ENCODE results near the gene ITGB1BP2.
"Not testable (repeated sequence)": the region's sequence is repeated elsewhere in the genome, so short reads cannot be mapped to it uniquely, and the experiment has no call there.

Gene ITGB1BP2

DNA sequence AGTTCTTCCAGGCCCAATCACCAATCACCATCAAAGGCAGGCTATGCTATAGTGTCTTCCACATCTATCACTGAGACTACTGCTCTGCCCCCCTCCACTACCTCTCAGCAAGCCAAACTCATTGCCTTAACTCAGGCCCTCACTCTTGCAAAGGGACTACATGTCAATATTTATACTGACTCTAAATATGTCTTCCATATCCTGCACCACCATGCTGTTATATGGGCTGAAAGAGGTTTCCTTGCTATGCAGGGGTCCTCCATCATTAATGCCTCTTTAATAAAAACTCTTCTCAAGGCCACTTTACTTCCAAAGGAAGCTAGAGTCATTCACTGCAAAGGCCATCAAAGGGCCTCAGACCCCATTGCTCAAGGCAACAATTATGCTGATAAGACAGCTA is 32.9 kb upstream of the ITGB1BP2 start:
- H3K27me3 ChIP-seq (replicated peaks in 2 of 5; ENCODE audit: control insufficient read depth in 4 of 5, insufficient read depth in 5 of 5, low read length in 4 of 5); POLR2A ChIA-PET; H3K4me3 ChIP-seq (ENCODE audit: control insufficient read depth in 1 of 7, extremely low read depth in 1 of 7, insufficient read depth in 4 of 7, low read depth in 2 of 7, low read length in 6 of 7); H3K4me1 ChIP-seq (ENCODE audit: control extremely low read depth in 1 of 4, control insufficient read depth in 4 of 4, insufficient read depth in 4 of 4, low read length in 3 of 4); H3K27ac ChIP-seq (ENCODE audit: insufficient read depth in 1 of 2, low read depth in 1 of 2, low read length in 2 of 2, poor library complexity in 1 of 2, severe bottlenecking in 2 of 2); CTCF ChIA-PET; DNase-seq; H3K36me3 ChIP-seq (ENCODE audit: control insufficient read depth in 4 of 4, insufficient read depth in 4 of 4, low read length in 3 of 4); H3K9me3 ChIP-seq (ENCODE audit: control extremely low read depth in 1 of 5, control insufficient read depth in 4 of 5, insufficient read depth in 2 of 5, low read depth in 1 of 5, low read length in 4 of 5): not testable (repeated sequence)

DNA sequence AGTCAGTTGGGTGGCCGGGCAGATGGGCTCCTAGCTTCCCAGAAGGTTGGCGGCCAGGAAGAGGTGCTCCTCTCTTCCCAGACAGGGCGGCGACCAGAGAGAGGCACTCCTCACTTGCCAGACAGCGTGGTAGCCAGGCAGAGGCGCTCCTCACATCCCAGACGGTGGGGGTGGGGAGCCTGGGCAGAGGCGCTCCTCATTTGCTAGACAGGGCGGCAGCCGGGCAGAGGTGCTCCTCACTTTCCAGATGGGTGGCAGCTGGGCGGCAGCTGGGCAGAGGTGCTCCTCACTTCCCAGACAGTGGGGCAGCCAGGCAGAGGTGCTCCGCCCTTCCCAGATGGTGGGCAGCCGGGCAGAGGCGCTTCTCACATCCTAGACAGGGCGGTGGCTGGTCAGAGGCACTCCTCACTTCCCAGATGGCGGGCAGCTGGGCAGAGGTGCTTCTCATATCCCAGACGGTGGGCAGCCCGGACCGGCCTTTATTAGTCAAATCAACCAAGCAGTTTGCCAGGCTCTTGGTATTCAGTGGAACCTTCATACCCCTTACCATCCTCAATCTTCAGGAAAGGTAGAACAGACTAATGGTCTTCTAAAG is 31.7 kb upstream of the ITGB1BP2 start:
- Histone ChIP-seq H3K27me3 (replicated peaks in 2 of 5; ENCODE audit: control insufficient read depth in 4 of 5, insufficient read depth in 5 of 5, low read length in 4 of 5) (no peaks in the 10 kb centered on the region), H3K4me3 (ENCODE audit: control insufficient read depth in 1 of 7, extremely low read depth in 1 of 7, insufficient read depth in 4 of 7, low read depth in 2 of 7, low read length in 6 of 7) (no peak overlapping the region), H3K36me3 (ENCODE audit: control insufficient read depth in 4 of 4, insufficient read depth in 4 of 4, low read length in 3 of 4) (peaks cover 0 to 7% (median 2%) of the 10 kb centered on the region in 4 experiments), H3K9me3 (ENCODE audit: control extremely low read depth in 1 of 5, control insufficient read depth in 4 of 5, insufficient read depth in 2 of 5, low read depth in 1 of 5, low read length in 4 of 5) (no peaks in the 10 kb centered on the region), H3K4me1 (ENCODE audit: control extremely low read depth in 1 of 4, control insufficient read depth in 4 of 4, insufficient read depth in 4 of 4, low read length in 3 of 4) (no peaks in the 10 kb centered on the region), H3K27ac (ENCODE audit: insufficient read depth in 1 of 2, low read depth in 1 of 2, low read length in 2 of 2, poor library complexity in 1 of 2, severe bottlenecking in 2 of 2) (no peak overlapping the region)
- DNase-seq: no peak
- POLR2A ChIA-PET: no interaction called here
- CTCF ChIA-PET: no interaction called here
- WGBS (ENCODE audit: insufficient coverage): 91% methylated on average over 17 of the region's 19 CpGs

DNA sequence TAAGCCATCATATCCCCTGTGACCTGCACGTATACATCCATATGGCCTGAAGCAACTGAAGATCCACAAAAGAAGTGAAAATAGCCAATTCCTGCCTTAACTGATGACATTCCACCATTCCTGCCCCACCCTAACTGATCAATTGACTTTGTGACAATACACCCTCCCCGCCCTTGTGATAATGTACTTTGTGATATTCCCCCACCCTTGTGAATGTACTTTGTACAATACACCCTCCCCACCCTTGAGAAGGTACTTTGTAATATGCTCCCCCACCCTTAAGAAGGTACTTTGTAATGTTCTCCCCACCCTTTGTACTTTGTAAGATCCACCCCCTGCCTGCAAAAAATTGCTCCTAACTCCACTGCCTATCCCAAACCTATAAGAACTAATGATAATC is 29.2 kb upstream of the ITGB1BP2 start:
- H3K9me3 ChIP-seq (ENCODE audit: control extremely low read depth in 1 of 5, control insufficient read depth in 4 of 5, insufficient read depth in 2 of 5, low read depth in 1 of 5, low read length in 4 of 5); DNase-seq; CTCF ChIA-PET; H3K27ac ChIP-seq (ENCODE audit: insufficient read depth in 1 of 2, low read depth in 1 of 2, low read length in 2 of 2, poor library complexity in 1 of 2, severe bottlenecking in 2 of 2); POLR2A ChIA-PET; H3K4me1 ChIP-seq (ENCODE audit: control extremely low read depth in 1 of 4, control insufficient read depth in 4 of 4, insufficient read depth in 4 of 4, low read length in 3 of 4); H3K4me3 ChIP-seq (ENCODE audit: control insufficient read depth in 1 of 7, extremely low read depth in 1 of 7, insufficient read depth in 4 of 7, low read depth in 2 of 7, low read length in 6 of 7); H3K27me3 ChIP-seq (replicated peaks in 2 of 5; ENCODE audit: control insufficient read depth in 4 of 5, insufficient read depth in 5 of 5, low read length in 4 of 5); H3K36me3 ChIP-seq (ENCODE audit: control insufficient read depth in 4 of 4, insufficient read depth in 4 of 4, low read length in 3 of 4): not testable (repeated sequence)
- WGBS (ENCODE audit: insufficient coverage): 100% methylated on average over 1 of the region's 2 CpGs

DNA sequence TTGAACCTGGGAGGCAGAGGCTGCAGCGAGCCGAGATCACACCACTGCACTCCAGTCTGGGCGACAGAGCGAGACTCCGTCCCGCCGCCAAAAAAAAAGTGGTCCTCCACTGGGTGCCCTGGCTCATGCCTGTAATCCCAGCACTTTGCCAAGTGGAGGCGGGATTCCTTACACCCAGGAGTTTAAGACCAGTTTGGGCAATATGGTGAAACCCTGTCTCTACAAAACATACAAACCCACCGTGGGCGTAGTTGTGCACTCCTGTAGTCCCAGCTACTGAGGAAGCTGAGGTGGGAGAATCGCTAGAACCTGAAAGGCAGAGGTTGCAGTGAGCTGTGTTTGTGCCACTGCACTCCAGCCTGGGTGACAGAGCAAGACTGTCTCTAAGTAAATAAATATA is 20.2 kb upstream of the ITGB1BP2 start:
- CTCF ChIA-PET: interaction anchor here (0.9 kb wide), 1 partner anchor 15 kb away, joined by 3 read pairs; no protein-coding TSS in a partner anchor
- H3K9me3 ChIP-seq (ENCODE audit: control extremely low read depth in 1 of 5, control insufficient read depth in 4 of 5, insufficient read depth in 2 of 5, low read depth in 1 of 5, low read length in 4 of 5); H3K36me3 ChIP-seq (ENCODE audit: control insufficient read depth in 4 of 4, insufficient read depth in 4 of 4, low read length in 3 of 4); H3K4me3 ChIP-seq (ENCODE audit: control insufficient read depth in 1 of 7, extremely low read depth in 1 of 7, insufficient read depth in 4 of 7, low read depth in 2 of 7, low read length in 6 of 7); H3K27me3 ChIP-seq (replicated peaks in 2 of 5; ENCODE audit: control insufficient read depth in 4 of 5, insufficient read depth in 5 of 5, low read length in 4 of 5); H3K27ac ChIP-seq (ENCODE audit: insufficient read depth in 1 of 2, low read depth in 1 of 2, low read length in 2 of 2, poor library complexity in 1 of 2, severe bottlenecking in 2 of 2); POLR2A ChIA-PET: not testable (repeated sequence)
- 95% methylated on average over 8 of the region's 11 CpGs for WGBS (ENCODE audit: insufficient coverage)
- peaks cover 5 to 22% (median 8%) of the 10 kb centered on the region in 4 experiments for H3K4me1 ChIP-seq (ENCODE audit: control extremely low read depth in 1 of 4, control insufficient read depth in 4 of 4, insufficient read depth in 4 of 4, low read length in 3 of 4)
- peak in 1 of 3 donors; percentile 10 for DNase-seq

DNA sequence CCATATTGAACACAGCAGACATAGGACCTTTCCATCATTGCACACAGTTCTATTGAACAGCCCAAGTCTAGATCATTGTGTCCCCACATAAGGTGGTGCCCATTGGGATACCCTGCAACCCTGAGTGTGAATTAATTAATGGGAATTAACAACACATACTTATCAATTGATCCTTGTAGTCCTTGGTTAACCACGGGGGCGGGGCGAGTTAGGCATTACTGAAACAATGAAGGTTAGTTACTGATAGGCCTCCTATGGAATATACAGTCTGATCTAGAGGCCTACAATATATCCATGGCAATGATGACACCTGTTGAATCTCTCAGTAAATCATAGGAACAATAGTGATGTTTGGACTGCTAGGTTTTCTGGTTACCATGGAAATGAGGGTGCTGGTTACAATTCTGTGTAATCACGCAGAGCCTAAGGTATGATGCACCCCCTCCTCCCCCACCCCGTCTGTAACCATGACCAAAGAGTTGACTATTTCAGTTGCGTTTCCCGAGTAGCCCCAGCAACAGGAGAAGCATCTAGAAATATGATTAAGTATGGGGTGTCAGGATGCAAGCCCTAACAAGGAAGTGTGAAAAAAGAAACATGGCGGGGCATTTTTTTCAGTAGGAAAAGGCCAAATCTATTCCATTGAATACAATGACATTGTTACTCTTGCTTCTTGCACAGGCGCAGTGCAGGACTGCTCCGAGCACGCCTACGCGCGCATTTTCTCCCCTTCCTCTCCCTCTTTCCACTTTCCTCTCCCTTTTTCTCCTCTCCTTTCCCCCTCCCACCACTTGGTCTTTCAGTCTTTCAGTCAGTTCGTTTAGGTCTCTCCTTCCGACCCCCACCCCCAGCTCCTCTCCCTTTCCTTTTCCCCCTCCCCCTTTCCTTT is 18.8 kb upstream of the ITGB1BP2 start:
- peak overlapping the region in 6 of 7 experiments; percentile 50 to 92 (median 76) for H3K4me3 ChIP-seq (ENCODE audit: control insufficient read depth in 1 of 7, extremely low read depth in 1 of 7, insufficient read depth in 4 of 7, low read depth in 2 of 7, low read length in 6 of 7)
- ChIA-PET CTCF (interaction anchor here (0.9 kb wide), 1 partner anchor 28 kb away, joined by 3 read pairs; no protein-coding TSS in a partner anchor), POLR2A (interaction anchor here (0.6 to 1.6 kb wide), 4 partner anchors 10 to 84 kb away, joined by 3 to 6 read pairs (median 4); partner anchors contain the start of gene TAF1)
- H3K9me3 ChIP-seq (ENCODE audit: control extremely low read depth in 1 of 5, control insufficient read depth in 4 of 5, insufficient read depth in 2 of 5, low read depth in 1 of 5, low read length in 4 of 5): peaks cover 0 to 8% (median 0%) of the 10 kb centered on the region in 5 experiments
- H3K36me3 ChIP-seq (ENCODE audit: control insufficient read depth in 4 of 4, insufficient read depth in 4 of 4, low read length in 3 of 4): peaks cover 0 to 5% (median 0%) of the 10 kb centered on the region in 4 experiments
- peak in 2 of 3 donors; percentile 80 to 83 for DNase-seq
- 28% methylated on average over 6 of the region's 16 CpGs for WGBS (ENCODE audit: insufficient coverage)
- peak overlapping the region; percentile 97 to 98 for H3K27ac ChIP-seq (ENCODE audit: insufficient read depth in 1 of 2, low read depth in 1 of 2, low read length in 2 of 2, poor library complexity in 1 of 2, severe bottlenecking in 2 of 2)
- peaks cover 5 to 24% (median 10%) of the 10 kb centered on the region in 4 experiments for H3K4me1 ChIP-seq (ENCODE audit: control extremely low read depth in 1 of 4, control insufficient read depth in 4 of 4, insufficient read depth in 4 of 4, low read length in 3 of 4)
- no peaks in the 10 kb centered on the region for H3K27me3 ChIP-seq (replicated peaks in 2 of 5; ENCODE audit: control insufficient read depth in 4 of 5, insufficient read depth in 5 of 5, low read length in 4 of 5)

DNA sequence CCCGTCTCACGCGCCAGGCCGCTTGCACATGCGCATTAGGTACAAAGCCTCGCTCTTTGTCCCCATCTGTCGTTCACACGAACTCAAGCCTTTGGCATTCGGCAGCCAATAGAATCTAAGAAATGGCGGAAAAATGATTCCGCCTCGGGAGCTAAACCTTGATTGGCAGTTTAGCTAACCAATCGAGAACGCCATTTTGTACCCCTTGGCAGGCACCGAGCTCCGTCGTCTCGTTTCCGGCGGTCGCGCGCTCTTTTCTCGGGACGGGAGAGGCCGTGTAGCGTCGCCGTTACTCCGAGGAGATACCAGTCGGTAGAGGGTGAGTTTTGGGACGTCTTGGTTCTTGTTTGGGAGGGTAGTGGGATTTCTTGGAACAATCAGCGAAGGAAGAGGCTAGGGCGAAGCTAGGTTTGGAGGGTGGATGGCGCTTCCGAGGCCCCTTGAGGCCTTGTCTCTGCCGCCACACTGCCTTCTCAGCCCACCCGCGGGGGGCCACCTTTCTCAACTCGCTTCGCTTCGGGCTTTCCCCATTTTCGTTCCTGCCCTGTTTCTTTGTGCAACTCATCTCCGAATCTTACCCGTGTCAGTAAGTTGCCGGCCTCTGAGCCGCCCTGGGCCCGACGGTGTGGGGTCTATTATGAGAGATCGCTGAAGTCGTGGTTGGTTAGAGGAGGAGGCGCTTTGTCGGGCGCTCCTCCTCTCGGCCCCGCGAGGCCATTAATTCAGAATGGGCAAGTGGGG is 18.0 kb upstream of the ITGB1BP2 start, which contains the start of gene NONO:
NONO (plus strand) TSS at position 233 of the 741 bp plus-strand sequence. CDS start 7,003 bp downstream, outside the sequence.
- Histone ChIP-seq H3K27ac (ENCODE audit: insufficient read depth in 1 of 2, low read depth in 1 of 2, low read length in 2 of 2, poor library complexity in 1 of 2, severe bottlenecking in 2 of 2) (peak within 1 kb of the TSS; percentile 97 to 98), H3K27me3 (replicated peaks in 2 of 5; ENCODE audit: control insufficient read depth in 4 of 5, insufficient read depth in 5 of 5, low read length in 4 of 5) (no peaks in the 10 kb centered on the region), H3K4me1 (ENCODE audit: control extremely low read depth in 1 of 4, control insufficient read depth in 4 of 4, insufficient read depth in 4 of 4, low read length in 3 of 4) (peaks cover 5 to 24% (median 10%) of the 10 kb centered on the region in 4 experiments), H3K36me3 (ENCODE audit: control insufficient read depth in 4 of 4, insufficient read depth in 4 of 4, low read length in 3 of 4) (peaks cover 0 to 5% (median under 1%) of the 10 kb centered on the region in 4 experiments), H3K4me3 (ENCODE audit: control insufficient read depth in 1 of 7, extremely low read depth in 1 of 7, insufficient read depth in 4 of 7, low read depth in 2 of 7, low read length in 6 of 7) (peak within 1 kb of the TSS; percentile 52 to 92 (median 79)), H3K9me3 (ENCODE audit: control extremely low read depth in 1 of 5, control insufficient read depth in 4 of 5, insufficient read depth in 2 of 5, low read depth in 1 of 5, low read length in 4 of 5) (peaks cover 0 to 8% (median 0%) of the 10 kb centered on the region in 5 experiments)
- ChIA-PET POLR2A (interaction anchor here (0.6 to 1.6 kb wide), 4 partner anchors 9 to 83 kb away, joined by 3 to 6 read pairs (median 4); partner anchors contain the start of gene TAF1), CTCF (interaction anchor here (0.9 to 1.2 kb wide), 2 partner anchors 29 to 31 kb away, joined by 3 read pairs; no protein-coding TSS in a partner anchor)
- 43% methylated on average over 50 of the region's 57 CpGs for WGBS (ENCODE audit: insufficient coverage)
- DNase-seq: peak; percentile 98 to 99 (median 98)

All from common myeloid progenitor, CD34-positive (primary cell).